ENCODE measurements around the gene LMBRD1. TPM values are rescaled to one million over a fixed set of nuclear protein-coding genes. Genes with fewer than 3 reads are reported as not detected.

Gene LMBRD1
- total RNA-seq, 1 donor from 2014 or later, result 44.4 TPM

- H3K27ac ChIP-seq (ENCODE audit: low read depth, low read length), result no peak overlapping the region
- H3K36me3 ChIP-seq (ENCODE audit: control insufficient read depth in 3 of 3, insufficient read depth in 3 of 3, low read length in 3 of 3), result no peaks in the 10 kb centered on the region
- no peaks in the 10 kb centered on the region for H3K4me1 ChIP-seq (ENCODE audit: control insufficient read depth in 3 of 3, insufficient read depth in 3 of 3, low read length in 3 of 3)
- no peak overlapping the region for H3K4me3 ChIP-seq (ENCODE audit: low read length in 3 of 3)
- H3K9me3 ChIP-seq (ENCODE audit: control insufficient read depth in 3 of 3, low read length in 3 of 3), result no peaks in the 10 kb centered on the region
- no peaks in the 10 kb centered on the region for H3K27me3 ChIP-seq (ENCODE audit: control insufficient read depth in 3 of 3, insufficient read depth in 3 of 3, low read length in 3 of 3)
- no peak overlapping the region for H3K9ac ChIP-seq (ENCODE audit: low read depth in 1 of 3, low read length in 3 of 3)
These were observed 23.2 kb upstream of the LMBRD1 start for GRCh38 chr6:69820018-69820417.

- no peak overlapping the region for H3K9ac ChIP-seq (ENCODE audit: low read depth in 1 of 3, low read length in 3 of 3)
- H3K27ac ChIP-seq (ENCODE audit: low read depth, low read length), result no peak overlapping the region
- no peaks in the 10 kb centered on the region for H3K27me3 ChIP-seq (ENCODE audit: control insufficient read depth in 3 of 3, insufficient read depth in 3 of 3, low read length in 3 of 3)
- H3K4me1 ChIP-seq (ENCODE audit: control insufficient read depth in 3 of 3, insufficient read depth in 3 of 3, low read length in 3 of 3), result no peaks in the 10 kb centered on the region
- no peaks in the 10 kb centered on the region for H3K9me3 ChIP-seq (ENCODE audit: control insufficient read depth in 3 of 3, low read length in 3 of 3)
- H3K36me3 ChIP-seq (ENCODE audit: control insufficient read depth in 3 of 3, insufficient read depth in 3 of 3, low read length in 3 of 3), result no peaks in the 10 kb centered on the region
- H3K4me3 ChIP-seq (ENCODE audit: low read length in 3 of 3), result no peak overlapping the region
These were observed 22.3 kb upstream of the LMBRD1 start for GRCh38 chr6:69819138-69819537.

DNA sequence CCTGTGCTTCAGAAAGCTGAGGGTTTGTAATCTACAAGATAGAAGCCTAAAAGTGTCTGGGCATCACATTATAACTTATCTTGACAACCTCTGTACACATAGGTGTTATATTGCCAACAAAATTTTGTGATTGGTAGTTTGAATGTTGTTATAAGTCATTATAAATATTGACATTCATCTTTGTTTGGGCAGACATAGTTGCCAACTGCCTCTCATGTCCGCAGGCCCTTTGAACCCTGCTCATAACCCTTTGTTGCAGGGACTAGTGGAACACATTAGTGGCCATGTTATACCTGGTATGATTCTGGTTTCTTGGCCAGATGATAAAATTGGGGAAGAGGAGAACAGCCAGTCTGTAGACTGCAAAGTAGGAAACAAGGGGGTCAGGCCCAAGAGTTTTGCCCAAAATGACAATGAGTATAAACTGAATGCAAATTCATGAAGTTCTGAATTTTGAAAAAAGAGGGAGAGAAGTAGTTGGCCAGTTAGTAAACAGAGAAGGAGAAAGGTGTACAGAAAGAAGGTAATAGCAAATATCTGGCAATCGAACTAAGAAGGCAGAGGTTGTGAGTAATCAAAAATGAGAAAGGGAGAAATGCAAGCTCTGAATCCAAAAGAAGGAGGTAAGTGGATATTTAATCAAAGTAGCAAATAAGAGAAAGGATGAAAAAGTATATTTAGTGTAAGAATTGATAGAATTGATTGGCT lies 21.6 kb upstream of the LMBRD1 start:
- no peak overlapping the region for H3K27ac ChIP-seq (ENCODE audit: low read depth, low read length)
- H3K36me3 ChIP-seq (ENCODE audit: control insufficient read depth in 3 of 3, insufficient read depth in 3 of 3, low read length in 3 of 3), result no peaks in the 10 kb centered on the region
- no peaks in the 10 kb centered on the region for H3K4me1 ChIP-seq (ENCODE audit: control insufficient read depth in 3 of 3, insufficient read depth in 3 of 3, low read length in 3 of 3)
- no peaks in the 10 kb centered on the region for H3K9me3 ChIP-seq (ENCODE audit: control insufficient read depth in 3 of 3, low read length in 3 of 3)
- no peaks in the 10 kb centered on the region for H3K27me3 ChIP-seq (ENCODE audit: control insufficient read depth in 3 of 3, insufficient read depth in 3 of 3, low read length in 3 of 3)
- H3K9ac ChIP-seq (ENCODE audit: low read depth in 1 of 3, low read length in 3 of 3), result no peak overlapping the region
- no peak overlapping the region for H3K4me3 ChIP-seq (ENCODE audit: low read length in 3 of 3)

DNA sequence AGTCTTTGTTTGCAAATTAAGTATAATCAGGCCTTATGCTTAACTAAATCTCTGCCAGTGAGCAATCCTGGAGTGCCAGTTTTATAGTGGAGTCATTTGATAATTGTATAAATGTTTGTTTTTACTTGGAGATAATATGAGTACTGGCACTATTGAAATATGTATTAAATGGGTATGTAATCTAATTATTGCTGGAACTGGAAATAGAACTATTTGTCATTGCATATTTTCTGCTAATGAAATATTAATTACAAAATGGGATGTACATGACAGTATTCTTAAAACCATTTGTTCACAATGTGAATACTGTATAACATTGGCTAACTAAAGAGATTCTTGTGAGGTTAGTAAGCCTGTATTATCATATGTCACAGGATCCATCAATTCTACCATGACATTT lies 20.5 kb upstream of the LMBRD1 start:
- Histone ChIP-seq H3K9ac (ENCODE audit: low read depth in 1 of 3, low read length in 3 of 3) (no peak overlapping the region), H3K9me3 (ENCODE audit: control insufficient read depth in 3 of 3, low read length in 3 of 3) (no peaks in the 10 kb centered on the region), H3K4me1 (ENCODE audit: control insufficient read depth in 3 of 3, insufficient read depth in 3 of 3, low read length in 3 of 3) (no peaks in the 10 kb centered on the region), H3K4me3 (ENCODE audit: low read length in 3 of 3) (no peak overlapping the region), H3K27ac (ENCODE audit: low read depth, low read length) (no peak overlapping the region), H3K36me3 (ENCODE audit: control insufficient read depth in 3 of 3, insufficient read depth in 3 of 3, low read length in 3 of 3) (no peaks in the 10 kb centered on the region), H3K27me3 (ENCODE audit: control insufficient read depth in 3 of 3, insufficient read depth in 3 of 3, low read length in 3 of 3) (no peaks in the 10 kb centered on the region)

GRCh38 chr6:69816569-69816968 lies 19.8 kb upstream of the LMBRD1 start:
- H3K4me3 ChIP-seq (ENCODE audit: low read length in 3 of 3), result no peak overlapping the region
- no peaks in the 10 kb centered on the region for H3K4me1 ChIP-seq (ENCODE audit: control insufficient read depth in 3 of 3, insufficient read depth in 3 of 3, low read length in 3 of 3)
- H3K27me3 ChIP-seq (ENCODE audit: control insufficient read depth in 3 of 3, insufficient read depth in 3 of 3, low read length in 3 of 3), result no peaks in the 10 kb centered on the region
- H3K9me3 ChIP-seq (ENCODE audit: control insufficient read depth in 3 of 3, low read length in 3 of 3), result no peaks in the 10 kb centered on the region
- H3K27ac ChIP-seq (ENCODE audit: low read depth, low read length), result no peak overlapping the region
- H3K36me3 ChIP-seq (ENCODE audit: control insufficient read depth in 3 of 3, insufficient read depth in 3 of 3, low read length in 3 of 3), result no peaks in the 10 kb centered on the region
- no peak overlapping the region for H3K9ac ChIP-seq (ENCODE audit: low read depth in 1 of 3, low read length in 3 of 3)

DNA sequence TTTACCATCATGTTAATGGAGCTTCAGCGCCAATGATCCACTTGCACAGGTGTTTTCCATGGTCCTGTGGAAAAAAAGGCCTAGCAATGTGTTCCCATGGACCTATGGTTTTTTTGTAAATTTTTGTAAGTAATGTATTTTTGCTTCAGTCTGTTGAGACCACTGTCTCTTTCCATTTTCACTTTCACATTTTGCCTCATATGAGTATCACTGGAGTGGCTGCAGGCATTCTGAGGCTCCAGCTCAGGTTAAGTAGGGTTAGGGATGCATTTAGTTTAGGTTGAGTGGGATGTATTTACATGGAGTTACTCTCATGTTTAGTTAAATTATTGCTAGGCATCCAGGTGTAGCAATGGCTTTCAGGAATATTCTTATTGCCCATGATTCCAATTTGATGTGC lies 19.2 kb upstream of the LMBRD1 start:
- Histone ChIP-seq H3K27me3 (ENCODE audit: control insufficient read depth in 3 of 3, insufficient read depth in 3 of 3, low read length in 3 of 3) (no peaks in the 10 kb centered on the region), H3K4me3 (ENCODE audit: low read length in 3 of 3) (no peak overlapping the region), H3K9me3 (ENCODE audit: control insufficient read depth in 3 of 3, low read length in 3 of 3) (no peaks in the 10 kb centered on the region), H3K27ac (ENCODE audit: low read depth, low read length) (no peak overlapping the region), H3K9ac (ENCODE audit: low read depth in 1 of 3, low read length in 3 of 3) (no peak overlapping the region), H3K36me3 (ENCODE audit: control insufficient read depth in 3 of 3, insufficient read depth in 3 of 3, low read length in 3 of 3) (no peaks in the 10 kb centered on the region), H3K4me1 (ENCODE audit: control insufficient read depth in 3 of 3, insufficient read depth in 3 of 3, low read length in 3 of 3) (no peaks in the 10 kb centered on the region)

DNA sequence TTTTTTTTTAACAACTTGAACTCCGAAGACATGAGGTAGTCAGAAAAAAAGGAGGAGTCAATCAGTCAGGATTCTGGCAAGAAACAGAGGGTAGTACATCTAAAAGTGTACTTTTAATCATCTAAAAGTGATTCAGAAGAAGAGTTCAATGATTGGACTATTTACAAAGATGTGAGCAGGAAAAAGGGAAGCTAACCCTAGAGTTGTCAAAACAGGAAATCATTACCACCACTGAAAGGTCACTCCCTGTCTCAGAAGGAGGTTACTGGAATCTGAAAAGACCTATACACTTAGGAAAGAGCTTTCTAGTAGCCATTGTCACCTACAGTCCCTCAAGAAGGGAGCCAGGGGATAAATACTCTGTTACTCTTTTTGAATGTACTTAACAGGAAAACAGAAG lies 16.7 kb upstream of the LMBRD1 start:
- no peak overlapping the region for H3K27ac ChIP-seq (ENCODE audit: low read depth, low read length)
- no peak overlapping the region for H3K9ac ChIP-seq (ENCODE audit: low read depth in 1 of 3, low read length in 3 of 3)
- H3K27me3 ChIP-seq (ENCODE audit: control insufficient read depth in 3 of 3, insufficient read depth in 3 of 3, low read length in 3 of 3), result no peaks in the 10 kb centered on the region
- H3K36me3 ChIP-seq (ENCODE audit: control insufficient read depth in 3 of 3, insufficient read depth in 3 of 3, low read length in 3 of 3), result no peaks in the 10 kb centered on the region
- no peaks in the 10 kb centered on the region for H3K4me1 ChIP-seq (ENCODE audit: control insufficient read depth in 3 of 3, insufficient read depth in 3 of 3, low read length in 3 of 3)
- H3K4me3 ChIP-seq (ENCODE audit: low read length in 3 of 3), result no peak overlapping the region
- no peaks in the 10 kb centered on the region for H3K9me3 ChIP-seq (ENCODE audit: control insufficient read depth in 3 of 3, low read length in 3 of 3)

DNA sequence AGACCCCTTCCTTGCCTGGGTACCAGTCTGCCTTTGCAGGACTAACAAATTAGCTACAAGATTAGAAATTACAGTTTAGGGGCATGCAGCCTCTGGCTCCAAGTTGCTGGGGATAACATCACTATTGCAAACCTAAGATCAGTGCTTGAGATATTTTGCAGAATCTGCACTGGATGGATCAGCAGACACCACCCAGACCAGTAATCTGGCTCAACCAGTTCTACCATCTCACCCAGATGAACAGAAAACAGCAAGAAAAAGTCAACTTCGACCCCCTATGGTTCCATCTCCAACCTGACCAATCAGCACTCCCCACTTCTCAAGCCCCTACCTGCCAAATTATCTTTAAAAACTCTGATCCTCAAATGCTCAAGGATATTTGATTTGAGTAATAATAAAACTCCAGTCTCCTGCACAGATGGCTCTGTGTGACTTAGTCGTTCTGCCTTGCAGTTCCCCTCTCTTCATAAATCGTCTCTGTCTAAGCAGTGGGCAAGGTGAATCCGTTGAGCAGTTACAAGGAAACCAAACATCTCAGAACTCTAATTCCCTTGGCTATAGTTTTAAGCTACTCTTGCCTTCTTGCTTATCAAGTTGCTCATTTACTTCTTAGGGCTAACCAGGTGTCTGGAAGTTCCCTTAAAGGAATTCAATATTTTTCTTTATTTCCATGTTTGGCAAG lies 16.1 kb upstream of the LMBRD1 start:
- H3K36me3 ChIP-seq (ENCODE audit: control insufficient read depth in 3 of 3, insufficient read depth in 3 of 3, low read length in 3 of 3), result no peaks in the 10 kb centered on the region
- H3K27ac ChIP-seq (ENCODE audit: low read depth, low read length), result no peak overlapping the region
- H3K9ac ChIP-seq (ENCODE audit: low read depth in 1 of 3, low read length in 3 of 3), result no peak overlapping the region
- no peaks in the 10 kb centered on the region for H3K9me3 ChIP-seq (ENCODE audit: control insufficient read depth in 3 of 3, low read length in 3 of 3)
- H3K4me1 ChIP-seq (ENCODE audit: control insufficient read depth in 3 of 3, insufficient read depth in 3 of 3, low read length in 3 of 3), result no peaks in the 10 kb centered on the region
- no peaks in the 10 kb centered on the region for H3K27me3 ChIP-seq (ENCODE audit: control insufficient read depth in 3 of 3, insufficient read depth in 3 of 3, low read length in 3 of 3)
- H3K4me3 ChIP-seq (ENCODE audit: low read length in 3 of 3), result no peak overlapping the region

- Histone ChIP-seq H3K4me1 (ENCODE audit: control insufficient read depth in 3 of 3, insufficient read depth in 3 of 3, low read length in 3 of 3) (no peaks in the 10 kb centered on the region), H3K4me3 (ENCODE audit: low read length in 3 of 3) (no peak overlapping the region), H3K27ac (ENCODE audit: low read depth, low read length) (no peak overlapping the region), H3K36me3 (ENCODE audit: control insufficient read depth in 3 of 3, insufficient read depth in 3 of 3, low read length in 3 of 3) (no peaks in the 10 kb centered on the region), H3K9me3 (ENCODE audit: control insufficient read depth in 3 of 3, low read length in 3 of 3) (no peaks in the 10 kb centered on the region), H3K27me3 (ENCODE audit: control insufficient read depth in 3 of 3, insufficient read depth in 3 of 3, low read length in 3 of 3) (no peaks in the 10 kb centered on the region), H3K9ac (ENCODE audit: low read depth in 1 of 3, low read length in 3 of 3) (no peak overlapping the region)
These were observed 6.2 kb upstream of the LMBRD1 start for GRCh38 chr6:69802995-69803394.

DNA sequence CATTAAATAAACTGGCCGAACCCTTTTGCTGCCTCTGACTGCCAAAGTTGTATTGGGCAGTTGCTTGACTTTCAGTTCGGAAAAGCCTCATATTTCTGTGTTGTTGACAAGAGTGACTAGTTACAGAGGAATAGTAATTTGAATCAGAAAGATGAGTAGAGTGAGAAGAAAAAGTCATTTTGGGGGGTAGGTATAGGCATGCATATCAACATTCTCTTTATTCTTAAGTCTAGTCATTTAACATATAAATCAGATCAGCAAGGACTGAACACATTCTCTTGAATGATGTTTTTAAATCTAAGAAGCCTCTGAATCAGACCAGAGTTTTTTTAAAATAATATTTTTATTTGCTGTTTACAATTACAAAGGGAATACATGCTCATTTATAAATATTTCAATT lies 4.9 kb upstream of the LMBRD1 start:
- H3K4me1 ChIP-seq (ENCODE audit: control insufficient read depth in 3 of 3, insufficient read depth in 3 of 3, low read length in 3 of 3), result peaks cover 3 to 9% (median 5%) of the 10 kb centered on the region in 3 donors

More for the DNA sequence above, 4.9 kb upstream of the LMBRD1 start:
- Histone ChIP-seq H3K9me3 (ENCODE audit: control insufficient read depth in 3 of 3, low read length in 3 of 3) (no peaks in the 10 kb centered on the region), H3K9ac (ENCODE audit: low read depth in 1 of 3, low read length in 3 of 3) (no peak overlapping the region), H3K36me3 (ENCODE audit: control insufficient read depth in 3 of 3, insufficient read depth in 3 of 3, low read length in 3 of 3) (no peaks in the 10 kb centered on the region), H3K27ac (ENCODE audit: low read depth, low read length) (no peak overlapping the region), H3K4me3 (ENCODE audit: low read length in 3 of 3) (no peak overlapping the region), H3K27me3 (ENCODE audit: control insufficient read depth in 3 of 3, insufficient read depth in 3 of 3, low read length in 3 of 3) (no peaks in the 10 kb centered on the region)
